NB4 (cell line): ENCODE results near the gene TMCC1.

Source experiments
- DNase-seq: peaks from one replicate; pipeline ENCODE4 v3.0.0; 2010; ENCODE audit warnings: low read depth
- H3K4me3 ChIP-seq: one replicate; pipeline ENCODE4 v1.5.1; 2011; ENCODE audit warnings: mild to moderate bottlenecking, low read depth, low read length, moderate library complexity
- CTCF ChIP-seq: IDR thresholded peaks from one replicate; pipeline ENCODE4 v1.5.1; 2012; ENCODE audit warnings: low read depth, low read length
- MYC ChIP-seq: IDR thresholded peaks from 2 replicates; pipeline ENCODE4 v1.6.1; 2011; ENCODE audit warnings: low read depth, low read length
- POLR2A ChIP-seq: IDR thresholded peaks from 2 replicates; pipeline ENCODE4 v1.6.1; 2011; ENCODE audit warnings: mild to moderate bottlenecking; ENCODE audit not compliant: insufficient read length; ENCODE audit errors: extremely low read depth
- TF ChIP-seq, protein P1 (sequence below): IDR thresholded peaks from 2 replicates; pipeline ENCODE4 v1.6.1; 2011; ENCODE audit warnings: low read depth, low read length

Gene TMCC1

GRCh38 chr3:129854460-129854859 lies 39.1 kb downstream of the TMCC1 start:
- no peak overlapping the region for H3K4me3 ChIP-seq
- DNase-seq = no peak
- TF ChIP-seq, protein P1, sequence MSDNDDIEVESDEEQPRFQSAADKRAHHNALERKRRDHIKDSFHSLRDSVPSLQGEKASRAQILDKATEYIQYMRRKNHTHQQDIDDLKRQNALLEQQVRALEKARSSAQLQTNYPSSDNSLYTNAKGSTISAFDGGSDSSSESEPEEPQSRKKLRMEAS = no peak
- TF ChIP-seq CTCF = no peak
- TF ChIP-seq MYC = no peak
- TF ChIP-seq POLR2A = no peak

DNA sequence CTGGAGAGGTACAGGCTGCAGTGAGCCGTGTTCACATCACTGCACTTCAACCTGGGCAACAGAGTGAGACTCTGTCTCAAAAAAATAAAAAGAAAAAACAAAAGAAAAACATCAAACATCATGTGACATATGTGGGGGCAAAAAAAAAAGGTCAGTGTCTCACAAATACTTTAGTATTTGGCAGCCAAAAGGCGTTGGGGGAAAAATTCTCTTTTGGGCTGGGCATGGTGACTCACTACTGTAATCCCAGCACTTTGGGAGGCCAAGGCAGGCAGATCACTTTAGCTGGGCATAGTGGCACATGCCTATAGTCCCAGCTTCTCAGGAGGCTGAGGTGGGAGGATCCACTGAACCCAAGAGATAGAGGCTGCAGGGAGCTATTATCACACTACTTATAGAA lies 47.6 kb downstream of the TMCC1 start:
- no peak for DNase-seq
- H3K4me3 ChIP-seq = no peak overlapping the region

DNA sequence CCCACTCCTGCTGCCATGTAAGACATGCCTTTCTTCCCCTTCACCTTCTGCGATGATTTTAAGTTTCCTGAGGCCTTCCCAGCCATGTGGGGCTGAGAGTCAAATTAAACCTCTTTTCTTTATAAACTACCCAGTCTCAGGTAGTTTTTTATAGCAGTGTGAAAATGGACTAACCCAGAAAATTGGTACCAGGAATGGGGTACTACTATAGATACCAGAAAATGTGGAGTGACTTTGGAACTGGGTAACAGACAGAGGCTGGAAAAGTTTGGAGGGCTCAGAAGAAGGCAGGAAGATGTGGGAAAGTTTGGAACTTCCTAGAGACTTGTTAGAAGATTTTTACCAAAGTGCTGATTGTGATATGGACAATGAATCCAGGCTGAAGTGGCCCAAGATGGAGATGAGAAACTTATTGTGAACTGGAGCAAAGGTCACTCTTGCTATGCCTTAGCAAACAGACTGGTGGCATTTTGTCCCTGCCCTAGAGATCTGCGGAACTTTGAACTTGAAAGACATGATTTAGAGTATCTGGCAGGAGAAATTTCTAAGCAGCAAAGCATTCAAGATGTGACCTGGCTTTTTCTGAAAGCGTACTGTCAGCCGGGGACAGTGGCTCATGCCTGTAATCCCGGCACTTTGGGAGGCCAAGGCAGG lies 52.7 kb downstream of the TMCC1 start:
- no peak overlapping the region for H3K4me3 ChIP-seq
- TF ChIP-seq MYC = no peak
- TF ChIP-seq, protein P1 = no peak
- no peak for TF ChIP-seq POLR2A
- TF ChIP-seq CTCF = no peak
- no peak for DNase-seq

More for the DNA sequence above, 47.6 kb downstream of the TMCC1 start:
- TF ChIP-seq CTCF = no peak

DNA sequence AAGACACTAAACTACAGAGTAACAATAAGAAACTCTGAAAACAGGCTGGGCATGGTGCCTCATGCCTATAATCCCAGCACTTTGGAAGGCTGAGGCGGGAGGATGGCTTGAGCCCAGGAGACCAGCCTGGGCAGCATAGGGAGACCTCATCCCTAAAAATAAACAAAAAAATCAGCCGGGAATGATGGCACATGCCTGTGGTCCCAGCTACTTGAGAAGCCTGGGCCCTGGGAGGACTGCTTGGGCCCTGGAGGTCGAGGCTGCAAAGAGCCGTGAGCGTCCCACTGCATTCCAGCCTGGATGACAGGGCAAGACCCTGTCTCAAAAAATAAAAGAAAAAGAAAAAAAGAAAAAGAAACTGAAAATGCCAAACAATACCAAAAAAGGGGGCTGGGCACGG lies 55.4 kb downstream of the TMCC1 start:
- DNase-seq = no peak
- TF ChIP-seq, protein P1 = no peak
- no peak overlapping the region for H3K4me3 ChIP-seq

DNA sequence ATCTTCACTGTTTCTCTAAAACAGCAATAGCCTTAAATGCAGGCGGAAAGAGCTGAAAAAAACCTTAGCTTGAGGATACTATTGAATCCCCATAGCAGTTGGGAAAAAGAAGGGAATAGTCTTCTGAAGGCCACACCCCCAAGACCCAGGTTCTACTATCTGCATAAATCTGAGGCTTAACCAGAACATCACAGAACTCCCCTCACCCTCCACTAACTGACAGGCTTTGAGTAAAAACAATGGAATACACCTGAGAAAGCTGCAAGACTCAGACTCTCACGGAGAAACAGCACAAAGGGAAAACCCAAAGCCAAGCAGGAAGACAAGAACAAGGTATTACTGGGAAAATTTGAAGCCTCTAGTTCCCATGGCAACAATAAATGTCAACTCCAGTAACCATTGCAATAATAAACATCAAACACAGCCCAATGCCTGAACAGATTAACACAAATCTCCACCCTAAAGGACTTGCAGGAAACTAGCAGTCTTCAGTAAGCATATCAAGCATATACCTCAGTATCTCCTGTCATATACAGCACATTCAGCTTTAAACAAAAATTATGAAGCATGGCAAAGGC lies 56.4 kb downstream of the TMCC1 start:
- TF ChIP-seq CTCF (no peak), POLR2A (no peak), MYC (no peak)
- TF ChIP-seq, protein P1 = no peak
- no peak overlapping the region for H3K4me3 ChIP-seq
- DNase-seq = no peak

- no peak overlapping the region for H3K4me3 ChIP-seq
These were observed 57.0 kb downstream of the TMCC1 start for GRCh38 chr3:129836381-129837064.

More at GRCh38 chr3:129836381-129837064, 57.0 kb downstream of the TMCC1 start:
- DNase-seq = no peak
- TF ChIP-seq, protein P1 = no peak
- TF ChIP-seq CTCF (no peak), POLR2A (no peak), MYC (no peak)
